ENCODE data around the gene VTN. TPM values are rescaled to one million over a fixed set of nuclear protein-coding genes. Genes with fewer than 3 reads are reported as not detected.

VTN gene
- total RNA-seq, 2 experiments from 2014 or later, result 0.15 TPM; not detected in 1

GRCh38 chr17:28372203-28372944, 2.3 kb upstream of the VTN start:
- ChIA-PET CTCF (interaction anchor here (1.1 to 1.3 kb wide), 3 partner anchors 11 to 18 kb away, joined by 3 to 4 read pairs (median 4); no protein-coding TSS in a partner anchor), POLR2A (interaction anchor here (2.7 to 7.6 kb wide), 4 partner anchors 8 to 37 kb away, joined by 8 to 80 read pairs (median 30); partner anchors contain the start of genes IFT20, POLDIP2 and TNFAIP1)
- Mint-ChIP-seq H3K9me3 (no peaks in the 10 kb centered on the region), H3K4me3 (peak overlapping the region; percentile 71), H3K4me1 (peaks cover 23% of the 10 kb centered on the region), H3K27me3 (no peaks in the 10 kb centered on the region), H3K27ac (peak overlapping the region; percentile 16), H3K36me3 (ENCODE audit: low read depth) (no peaks in the 10 kb centered on the region)
- DNase-seq, result peak; percentile 34

DNA sequence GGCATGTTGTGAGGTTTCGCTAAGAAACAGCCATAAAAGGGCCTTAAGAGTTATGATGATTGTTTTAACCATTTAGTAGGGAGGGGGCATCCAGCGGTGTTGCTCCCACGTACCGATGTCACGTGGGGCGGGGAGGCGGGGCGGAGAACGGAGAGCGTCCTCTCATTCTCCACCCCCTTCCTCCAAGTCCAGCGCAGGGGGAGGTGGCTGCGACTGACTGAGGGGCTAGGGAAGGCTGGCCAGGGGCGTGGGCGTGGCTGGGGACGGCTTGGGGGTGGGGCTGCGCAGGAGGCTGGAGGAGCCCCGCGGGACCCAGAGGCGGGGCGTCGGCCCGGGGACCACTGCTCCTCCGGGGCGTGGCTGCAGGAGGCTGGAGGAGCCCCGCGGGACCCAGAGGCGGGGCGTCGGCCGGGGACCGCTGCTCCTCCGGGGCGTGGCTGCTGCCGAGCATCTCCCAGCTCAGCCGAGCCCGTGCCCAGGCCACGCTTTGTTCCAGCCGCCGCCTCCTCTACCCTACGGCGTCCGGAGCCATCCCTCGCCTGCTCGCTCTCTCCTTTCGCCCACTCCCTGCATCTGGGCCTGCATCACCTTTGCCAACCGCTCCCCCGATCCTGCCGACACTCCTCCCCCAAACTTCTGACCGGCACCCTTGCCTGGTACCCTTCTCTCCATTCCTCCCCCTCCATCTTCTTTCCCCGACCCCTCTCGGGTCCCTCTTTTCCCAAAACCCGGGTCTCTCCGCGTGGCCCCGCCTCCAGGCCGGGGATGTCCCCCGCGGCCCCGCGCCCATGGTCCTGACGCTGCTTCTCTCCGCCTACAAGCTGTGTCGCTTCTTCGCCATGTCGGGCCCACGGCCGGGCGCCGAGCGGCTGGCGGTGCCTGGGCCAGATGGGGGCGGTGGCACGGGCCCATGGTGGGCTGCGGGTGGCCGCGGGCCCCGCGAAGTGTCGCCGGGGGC, 1.4 kb upstream of the VTN start, which contains the start of gene SARM1:
SARM1 (plus strand) TSS at position 450 of the 958 bp plus-strand sequence; CDS start at position 789, 339 bp downstream.
- Mint-ChIP-seq H3K27ac (peak within 1 kb of the TSS; percentile 77), H3K27me3 (no peaks in the 10 kb centered on the region), H3K9me3 (no peaks in the 10 kb centered on the region), H3K36me3 (ENCODE audit: low read depth) (no peaks in the 10 kb centered on the region), H3K4me3 (peak within 1 kb of the TSS; percentile 90), H3K4me1 (peaks cover 23% of the 10 kb centered on the region)
- peak; percentile 90 for DNase-seq
- ChIA-PET POLR2A (interaction anchor here (0.6 to 7.6 kb wide), 6 partner anchors 9 to 643 kb away, joined by 3 to 80 read pairs (median 13); partner anchors contain the start of genes IFT20, POLDIP2 and TNFAIP1), CTCF (interaction anchor here (0.8 to 1.3 kb wide), 5 partner anchors 10 to 526 kb away, joined by 3 to 4 read pairs (median 4); no protein-coding TSS in a partner anchor)

DNA sequence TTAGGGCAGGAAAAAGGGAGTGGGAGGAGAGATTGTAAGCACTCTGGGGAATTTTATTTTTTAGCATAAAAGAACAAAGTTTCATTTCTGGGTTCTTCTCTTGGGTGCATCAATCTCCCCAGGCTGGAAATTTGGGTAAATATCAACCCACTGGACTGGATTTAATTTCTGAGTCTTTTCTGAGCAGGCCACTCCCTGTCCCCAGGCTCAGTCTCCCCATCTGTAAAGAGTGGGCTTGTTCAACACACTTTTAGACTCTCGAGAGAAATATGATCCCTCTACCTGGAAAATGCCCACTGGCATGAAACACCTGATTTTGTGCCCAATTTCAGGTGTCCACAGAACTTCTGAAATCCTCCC, 617 bp upstream of the VTN start:
- ChIA-PET POLR2A (interaction anchor here (1.6 to 7.6 kb wide), 5 partner anchors 9 to 35 kb away, joined by 7 to 80 read pairs (median 18); partner anchors contain the start of genes IFT20, POLDIP2 and TNFAIP1), CTCF (interaction anchor here (0.8 to 1.7 kb wide), 2 partner anchors 13 to 527 kb away, joined by 3 to 7 read pairs; partner anchors contain the start of gene POLDIP2)
- Mint-ChIP-seq H3K27ac (no peak overlapping the region), H3K27me3 (no peaks in the 10 kb centered on the region), H3K36me3 (ENCODE audit: low read depth) (no peaks in the 10 kb centered on the region), H3K4me1 (peaks cover 23% of the 10 kb centered on the region), H3K9me3 (no peaks in the 10 kb centered on the region), H3K4me3 (peak overlapping the region; percentile 90)
- no peak for DNase-seq

GRCh38 chr17:28369684-28370034, 448 bp downstream of the VTN start:
- Mint-ChIP-seq H3K27me3 (no peaks in the 10 kb centered on the region), H3K4me1 (peaks cover 21% of the 10 kb centered on the region), H3K4me3 (no peak overlapping the region), H3K9me3 (no peaks in the 10 kb centered on the region), H3K27ac (no peak overlapping the region), H3K36me3 (ENCODE audit: low read depth) (no peaks in the 10 kb centered on the region)
- DNase-seq, result no peak
- ChIA-PET CTCF (interaction anchor here (1.7 kb wide), 1 partner anchor 12 kb away, joined by 7 read pairs; the partner anchor contains the start of gene POLDIP2), POLR2A (interaction anchor here (2.8 to 7.6 kb wide), 3 partner anchors 11 to 34 kb away, joined by 18 to 80 read pairs (median 43); partner anchors contain the start of genes IFT20, POLDIP2 and TNFAIP1)

DNA sequence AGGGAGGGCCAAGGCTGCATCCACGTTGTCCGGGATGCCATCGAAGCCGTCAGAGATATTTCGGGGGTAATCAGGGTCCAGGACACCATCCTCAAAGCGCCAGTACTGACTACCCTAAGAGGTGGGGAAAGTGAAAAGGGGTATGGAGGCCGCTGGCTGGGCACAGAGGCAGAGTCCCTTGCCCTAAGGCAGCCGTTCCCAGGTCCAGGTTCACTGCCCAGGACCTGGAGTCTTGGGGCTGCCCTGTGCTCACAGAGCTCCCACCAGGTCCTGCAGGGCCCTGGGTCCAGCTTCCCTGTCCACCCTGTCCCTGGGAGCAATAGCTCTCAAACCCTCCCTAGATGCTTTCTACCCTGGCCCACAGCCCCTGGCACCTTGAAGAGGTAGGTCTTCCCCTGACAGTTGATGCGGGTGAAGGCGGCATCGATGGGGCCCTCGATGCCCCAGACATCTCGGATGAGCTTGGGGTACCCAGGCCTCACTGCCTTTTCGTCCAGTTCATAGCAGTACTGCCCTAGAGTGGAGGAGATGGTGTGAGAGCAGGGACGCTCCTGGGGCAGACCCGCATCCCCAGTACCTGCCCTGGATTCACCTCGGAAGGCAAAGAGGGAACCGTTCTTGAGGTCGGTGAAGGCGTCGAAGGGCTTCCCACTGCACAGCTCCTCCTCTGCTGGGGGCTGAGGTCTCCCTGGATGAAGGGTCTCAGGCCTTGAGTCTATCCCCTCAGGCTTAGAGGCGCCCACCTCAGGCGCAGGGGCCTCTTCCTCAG, 1.0 kb downstream of the VTN start:
- no peaks in the 10 kb centered on the region for H3K36me3 Mint-ChIP-seq (ENCODE audit: low read depth)
- no peak for DNase-seq
- CTCF ChIA-PET, result interaction anchor here (1.7 kb wide), 1 partner anchor 12 kb away, joined by 7 read pairs; the partner anchor contains the start of gene POLDIP2
- no peak overlapping the region for H3K27ac Mint-ChIP-seq
- peaks cover 21% of the 10 kb centered on the region for H3K4me1 Mint-ChIP-seq
- H3K27me3 Mint-ChIP-seq, result no peaks in the 10 kb centered on the region
- POLR2A ChIA-PET, result interaction anchor here (0.9 to 7.6 kb wide), 4 partner anchors 11 to 34 kb away, joined by 3 to 80 read pairs (median 24); partner anchors contain the start of genes IFT20, POLDIP2 and TNFAIP1
- H3K4me3 Mint-ChIP-seq, result no peak overlapping the region
- no peaks in the 10 kb centered on the region for H3K9me3 Mint-ChIP-seq

DNA sequence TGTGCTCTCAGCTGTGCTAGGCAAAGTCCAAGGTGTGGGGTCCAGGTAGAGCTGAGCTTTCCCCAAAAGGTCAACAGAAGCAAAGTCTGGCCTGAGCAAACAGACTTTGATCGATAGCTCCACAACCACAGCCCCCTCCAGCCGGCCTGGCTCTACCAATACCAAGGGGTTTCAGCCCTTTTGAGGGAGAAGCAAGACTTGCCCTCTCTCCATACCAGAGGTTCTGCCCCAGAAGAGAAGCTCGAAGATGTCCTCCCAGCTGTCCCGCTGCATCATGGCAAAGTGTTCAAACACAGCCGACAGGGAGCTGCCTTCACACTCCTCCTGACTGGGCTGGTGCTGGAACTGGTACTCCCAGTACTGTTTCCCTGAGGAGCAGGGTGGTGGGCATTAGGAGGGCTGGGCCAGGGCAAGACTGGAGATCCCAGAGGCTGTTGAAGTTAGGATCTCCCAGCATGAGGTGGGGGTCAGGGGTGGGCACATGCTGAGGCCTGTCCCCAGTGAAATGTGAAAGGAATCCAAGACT, 1.7 kb downstream of the VTN start:
- Mint-ChIP-seq H3K27me3 (no peaks in the 10 kb centered on the region), H3K9me3 (no peaks in the 10 kb centered on the region), H3K27ac (no peak overlapping the region), H3K36me3 (ENCODE audit: low read depth) (no peaks in the 10 kb centered on the region), H3K4me3 (no peak overlapping the region), H3K4me1 (peaks cover 17% of the 10 kb centered on the region)
- POLR2A ChIA-PET, result interaction anchor here (0.9 to 7.6 kb wide), 4 partner anchors 10 to 33 kb away, joined by 3 to 80 read pairs (median 24); partner anchors contain the start of genes IFT20, POLDIP2 and TNFAIP1
- CTCF ChIA-PET, result interaction anchor here (0.7 kb wide), 1 partner anchor 48 kb away, joined by 4 read pairs; no protein-coding TSS in a partner anchor
- no peak for DNase-seq

DNA sequence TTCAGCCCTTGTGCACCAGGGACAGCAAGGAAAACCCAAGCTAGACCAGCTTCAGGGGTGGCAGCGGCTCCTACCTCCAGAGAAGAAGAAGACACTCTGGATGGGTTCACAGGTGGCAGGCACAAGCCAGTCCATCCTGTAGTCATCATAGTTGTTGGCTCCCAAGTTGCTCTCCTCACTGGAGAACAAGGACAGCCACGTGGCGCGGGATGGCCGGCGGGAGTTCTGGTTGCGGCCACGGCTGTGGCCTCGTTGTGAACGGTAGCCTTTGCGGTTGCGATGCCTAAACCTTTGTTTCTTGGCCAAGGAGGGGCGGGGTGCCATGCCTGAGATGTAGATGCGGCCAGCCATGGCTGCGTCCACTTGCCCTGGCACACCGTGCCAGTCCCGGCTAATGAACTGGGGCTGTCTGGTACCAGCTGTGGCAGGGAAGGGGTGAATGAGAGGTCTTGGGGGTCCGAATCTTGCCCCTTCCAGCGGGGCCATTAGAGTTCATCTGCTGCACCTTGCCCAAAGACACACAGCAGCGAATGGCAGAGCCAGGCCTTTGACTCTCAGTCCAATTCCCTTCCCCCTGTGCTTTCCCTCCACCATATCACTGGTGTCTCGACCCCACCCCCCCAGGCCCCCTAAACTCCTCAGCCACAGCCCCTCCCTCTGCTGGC, 2.3 kb downstream of the VTN start:
- Mint-ChIP-seq H3K36me3 (ENCODE audit: low read depth) (no peaks in the 10 kb centered on the region), H3K9me3 (no peaks in the 10 kb centered on the region), H3K27ac (no peak overlapping the region), H3K27me3 (no peaks in the 10 kb centered on the region), H3K4me1 (peaks cover 11% of the 10 kb centered on the region), H3K4me3 (no peak overlapping the region)
- CTCF ChIA-PET, result interaction anchor here (0.7 to 1.9 kb wide), 2 partner anchors 9 to 49 kb away, joined by 4 to 7 read pairs; no protein-coding TSS in a partner anchor
- no peak for DNase-seq
- POLR2A ChIA-PET, result interaction anchor here (1.2 to 7.6 kb wide), 3 partner anchors 10 to 32 kb away, joined by 3 to 80 read pairs (median 6); partner anchors contain the start of genes IFT20, POLDIP2 and TNFAIP1

- DNase-seq, result no peak
- H3K27me3 Mint-ChIP-seq, result no peaks in the 10 kb centered on the region
- no peaks in the 10 kb centered on the region for H3K9me3 Mint-ChIP-seq
- H3K36me3 Mint-ChIP-seq (ENCODE audit: low read depth), result peaks cover 3% of the 10 kb centered on the region
- H3K4me1 Mint-ChIP-seq, result peaks cover 5% of the 10 kb centered on the region
- POLR2A ChIA-PET, result interaction anchor here (1.2 to 7.6 kb wide), 3 partner anchors 8 to 31 kb away, joined by 3 to 80 read pairs (median 6); partner anchors contain the start of genes IFT20, POLDIP2 and TNFAIP1
- CTCF ChIA-PET, result interaction anchor here (1.9 kb wide), 1 partner anchor 8 kb away, joined by 7 read pairs; no protein-coding TSS in a partner anchor
- H3K27ac Mint-ChIP-seq, result no peak overlapping the region
- H3K4me3 Mint-ChIP-seq, result no peak overlapping the region
Measured at GRCh38 chr17:28366605-28367004, 3.5 kb downstream of the VTN start.

DNA sequence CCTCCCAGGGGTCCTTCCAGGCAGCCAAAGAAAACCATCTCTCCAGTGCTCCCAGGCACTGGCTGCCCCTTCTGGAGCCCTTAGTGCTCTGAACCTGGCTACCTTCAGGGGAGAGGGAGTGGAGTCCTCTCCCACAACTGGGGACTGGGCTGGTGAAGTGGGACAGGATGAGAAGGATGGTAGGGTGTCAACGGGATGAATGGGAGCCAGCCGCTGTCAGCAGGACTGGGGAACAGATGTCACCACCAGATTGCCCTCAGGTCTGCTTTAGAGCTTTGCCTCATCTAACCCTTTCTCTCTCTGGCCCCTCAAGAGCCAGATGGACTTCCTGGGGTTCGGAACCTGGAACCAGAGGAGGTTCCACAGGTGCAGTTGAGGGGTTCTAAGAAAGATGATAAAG, 4.6 kb downstream of the VTN start:
- Mint-ChIP-seq H3K4me3 (no peak overlapping the region), H3K4me1 (no peaks in the 10 kb centered on the region), H3K27me3 (no peaks in the 10 kb centered on the region), H3K27ac (no peak overlapping the region), H3K9me3 (no peaks in the 10 kb centered on the region), H3K36me3 (ENCODE audit: low read depth) (peaks cover 12% of the 10 kb centered on the region)
- ChIA-PET POLR2A (no interaction called here), CTCF (no interaction called here)
- DNase-seq, result no peak

DNA sequence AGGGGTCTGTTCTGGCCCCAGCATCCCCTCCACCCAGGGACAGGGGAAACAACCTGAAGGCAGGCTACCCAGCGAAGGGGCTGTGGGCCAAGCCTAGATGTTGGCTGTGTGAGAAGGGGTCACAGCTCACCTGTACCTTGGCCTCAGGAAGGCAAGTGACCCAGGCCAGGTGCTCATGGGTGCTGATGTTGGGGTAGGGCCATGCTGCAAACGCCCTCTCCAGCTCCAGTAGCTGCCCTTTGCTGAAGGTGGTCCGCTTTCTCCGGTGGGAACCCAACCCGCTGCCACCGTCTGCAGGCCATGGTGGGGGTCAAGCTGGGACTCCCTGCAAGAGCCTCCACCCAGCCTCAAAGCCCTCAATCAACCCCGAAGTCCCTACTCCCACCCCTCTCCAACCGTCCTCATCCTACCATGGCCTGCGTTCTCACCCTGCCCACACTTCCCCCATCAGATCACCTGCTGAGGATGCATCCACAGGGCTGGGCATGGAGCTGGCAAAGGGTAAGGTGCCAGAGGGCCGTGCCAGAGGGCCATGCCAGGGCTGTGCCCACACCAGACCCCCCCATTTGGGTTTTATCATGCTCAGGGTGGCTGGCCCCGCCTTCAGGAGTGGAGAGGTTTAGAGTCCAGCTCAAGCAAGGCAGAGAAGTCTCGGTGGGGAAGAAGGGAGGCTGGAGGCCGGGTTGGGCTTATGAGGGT, 5.3 kb downstream of the VTN start, which contains the start of gene SEBOX:
SEBOX (minus strand) TSS at position 535 of the 699 bp plus-strand sequence; CDS start at position 487, 48 bp downstream.
- CTCF ChIA-PET, result no interaction called here
- Mint-ChIP-seq H3K27ac (no peak within 1 kb of the TSS), H3K36me3 (ENCODE audit: low read depth) (peaks cover 17% of the 10 kb centered on the region), H3K4me1 (no peaks in the 10 kb centered on the region), H3K9me3 (no peaks in the 10 kb centered on the region), H3K4me3 (no peak within 1 kb of the TSS), H3K27me3 (no peaks in the 10 kb centered on the region)
- POLR2A ChIA-PET, result interaction anchor here (1.1 kb wide), 1 partner anchor 29 kb away, joined by 6 read pairs; the partner anchor contains the start of genes IFT20 and TNFAIP1
- no peak for DNase-seq
